ENCODE data around the gene DPYSL3. TPM values are rescaled to one million over a fixed set of nuclear protein-coding genes. Genes with fewer than 3 reads are reported as not detected.
A peak's percentile ranks its signal among the peaks of the same experiment; 100 is the strongest.

Gene DPYSL3
- polyA plus RNA-seq, 4 donors, result 2.2 to 32.0 (median 13.7) TPM

- no peaks in the 10 kb centered on the region for H3K27me3 ChIP-seq (ENCODE audit: control insufficient read depth in 3 of 3, insufficient read depth in 3 of 3, low read length in 3 of 3)
- FAIRE-seq, result no peak
- H3K4me3 ChIP-seq (ENCODE audit: low read depth in 1 of 3, low read length in 3 of 3), result no peak overlapping the region
- H3K36me3 ChIP-seq (ENCODE audit: control insufficient read depth in 3 of 3, insufficient read depth in 2 of 3, low read depth in 1 of 3, low read length in 3 of 3), result no peaks in the 10 kb centered on the region
- DNase-seq, result no peak
- no peak overlapping the region for H3K27ac ChIP-seq (ENCODE audit: low read depth in 1 of 3, low read length in 2 of 3)
- H3K9me3 ChIP-seq (ENCODE audit: control insufficient read depth in 2 of 2, insufficient read depth in 1 of 2, low read depth in 1 of 2, low read length in 1 of 2), result no peaks in the 10 kb centered on the region
- 83 to 89% (median 86%) methylated on average over 3 of the region's 3 CpGs for WGBS, 3 donors
- H3K4me1 ChIP-seq (ENCODE audit: control insufficient read depth in 3 of 3, insufficient read depth in 2 of 3, low read depth in 1 of 3, low read length in 2 of 3), result peaks cover 0 to 4% (median 3%) of the 10 kb centered on the region in 3 donors
These were observed 73.3 kb downstream of the DPYSL3 start for GRCh38 chr5:147436596-147436995.

- no peaks in the 10 kb centered on the region for H3K36me3 ChIP-seq (ENCODE audit: control insufficient read depth in 3 of 3, insufficient read depth in 2 of 3, low read depth in 1 of 3, low read length in 3 of 3)
- H3K4me1 ChIP-seq (ENCODE audit: control insufficient read depth in 3 of 3, insufficient read depth in 2 of 3, low read depth in 1 of 3, low read length in 2 of 3), result peaks cover 0 to 4% (median 0%) of the 10 kb centered on the region in 3 donors
- H3K27ac ChIP-seq (ENCODE audit: low read depth in 1 of 3, low read length in 2 of 3), result no peak overlapping the region
- H3K27me3 ChIP-seq (ENCODE audit: control insufficient read depth in 3 of 3, insufficient read depth in 3 of 3, low read length in 3 of 3), result no peaks in the 10 kb centered on the region
- DNase-seq, result peak; percentile 54 to 62
- 19 to 58% (median 26%) methylated on average over 3 of the region's 3 CpGs for WGBS, 3 donors
- no peak overlapping the region for H3K4me3 ChIP-seq (ENCODE audit: low read depth in 1 of 3, low read length in 3 of 3)
- H3K9me3 ChIP-seq (ENCODE audit: control insufficient read depth in 2 of 2, insufficient read depth in 1 of 2, low read depth in 1 of 2, low read length in 1 of 2), result no peaks in the 10 kb centered on the region
- no peak for FAIRE-seq
These were observed 75.8 kb downstream of the DPYSL3 start for GRCh38 chr5:147434049-147434448.

- no peak overlapping the region for H3K27ac ChIP-seq (ENCODE audit: low read depth in 1 of 3, low read length in 2 of 3)
- DNase-seq (peak in 1 of 2 donors; percentile 9), FAIRE-seq (no peak)
- H3K36me3 ChIP-seq (ENCODE audit: control insufficient read depth in 3 of 3, insufficient read depth in 2 of 3, low read depth in 1 of 3, low read length in 3 of 3), result no peaks in the 10 kb centered on the region
- no peaks in the 10 kb centered on the region for H3K9me3 ChIP-seq (ENCODE audit: control insufficient read depth in 2 of 2, insufficient read depth in 1 of 2, low read depth in 1 of 2, low read length in 1 of 2)
- WGBS, 3 donors, result 8 to 56% (median 38%) methylated on average over 4 of the region's 4 CpGs
- no peak overlapping the region for H3K4me3 ChIP-seq (ENCODE audit: low read depth in 1 of 3, low read length in 3 of 3)
- H3K4me1 ChIP-seq (ENCODE audit: control insufficient read depth in 3 of 3, insufficient read depth in 2 of 3, low read depth in 1 of 3, low read length in 2 of 3), result peaks cover 0 to 4% (median 0%) of the 10 kb centered on the region in 3 donors
- no peaks in the 10 kb centered on the region for H3K27me3 ChIP-seq (ENCODE audit: control insufficient read depth in 3 of 3, insufficient read depth in 3 of 3, low read length in 3 of 3)
These were observed 77.5 kb downstream of the DPYSL3 start for GRCh38 chr5:147432323-147432722.

- DNase-seq, result no peak
- FAIRE-seq, result no peak
- Histone ChIP-seq H3K27me3 (ENCODE audit: control insufficient read depth in 3 of 3, insufficient read depth in 3 of 3, low read length in 3 of 3) (no peaks in the 10 kb centered on the region), H3K36me3 (ENCODE audit: control insufficient read depth in 3 of 3, insufficient read depth in 2 of 3, low read depth in 1 of 3, low read length in 3 of 3) (no peaks in the 10 kb centered on the region), H3K4me1 (ENCODE audit: control insufficient read depth in 3 of 3, insufficient read depth in 2 of 3, low read depth in 1 of 3, low read length in 2 of 3) (peaks cover 0 to 4% (median 0%) of the 10 kb centered on the region in 3 donors), H3K4me3 (ENCODE audit: low read depth in 1 of 3, low read length in 3 of 3) (no peak overlapping the region), H3K27ac (ENCODE audit: low read depth in 1 of 3, low read length in 2 of 3) (no peak overlapping the region), H3K9me3 (ENCODE audit: control insufficient read depth in 2 of 2, insufficient read depth in 1 of 2, low read depth in 1 of 2, low read length in 1 of 2) (no peaks in the 10 kb centered on the region)
- WGBS, 3 donors, result 67 to 74% (median 70%) methylated on average over 3 of the region's 3 CpGs
These were observed 78.3 kb downstream of the DPYSL3 start for GRCh38 chr5:147431586-147431985.

- Histone ChIP-seq H3K27ac (ENCODE audit: low read depth in 1 of 3, low read length in 2 of 3) (no peak overlapping the region), H3K27me3 (ENCODE audit: control insufficient read depth in 3 of 3, insufficient read depth in 3 of 3, low read length in 3 of 3) (no peaks in the 10 kb centered on the region), H3K9me3 (ENCODE audit: control insufficient read depth in 2 of 2, insufficient read depth in 1 of 2, low read depth in 1 of 2, low read length in 1 of 2) (no peaks in the 10 kb centered on the region), H3K4me3 (ENCODE audit: low read depth in 1 of 3, low read length in 3 of 3) (no peak overlapping the region), H3K36me3 (ENCODE audit: control insufficient read depth in 3 of 3, insufficient read depth in 2 of 3, low read depth in 1 of 3, low read length in 3 of 3) (no peaks in the 10 kb centered on the region), H3K4me1 (ENCODE audit: control insufficient read depth in 3 of 3, insufficient read depth in 2 of 3, low read depth in 1 of 3, low read length in 2 of 3) (peaks cover 0 to 4% (median 0%) of the 10 kb centered on the region in 3 donors)
- FAIRE-seq (no peak), DNase-seq (no peak)
- WGBS, 3 donors, result 72 to 95% (median 93%) methylated on average over 2 of the region's 2 CpGs
These were observed 79.2 kb downstream of the DPYSL3 start for GRCh38 chr5:147430628-147431027.

GRCh38 chr5:147427521-147428401 is 82.1 kb downstream of the DPYSL3 start:
- no peak for DNase-seq
- Histone ChIP-seq H3K27ac (ENCODE audit: low read depth in 1 of 3, low read length in 2 of 3) (peak overlapping the region in 1 of 3 donors; percentile 18), H3K4me1 (ENCODE audit: control insufficient read depth in 3 of 3, insufficient read depth in 2 of 3, low read depth in 1 of 3, low read length in 2 of 3) (no peaks in the 10 kb centered on the region), H3K36me3 (ENCODE audit: control insufficient read depth in 3 of 3, insufficient read depth in 2 of 3, low read depth in 1 of 3, low read length in 3 of 3) (peaks cover 0 to 4% (median 0%) of the 10 kb centered on the region in 3 donors), H3K27me3 (ENCODE audit: control insufficient read depth in 3 of 3, insufficient read depth in 3 of 3, low read length in 3 of 3) (no peaks in the 10 kb centered on the region), H3K9me3 (ENCODE audit: control insufficient read depth in 2 of 2, insufficient read depth in 1 of 2, low read depth in 1 of 2, low read length in 1 of 2) (no peaks in the 10 kb centered on the region), H3K4me3 (ENCODE audit: low read depth in 1 of 3, low read length in 3 of 3) (no peak overlapping the region)
- no peak for FAIRE-seq
- 48 to 71% (median 64%) methylated on average over 1 of the region's 1 CpG for WGBS, 3 donors

GRCh38 chr5:147426640-147427327 is 83.1 kb downstream of the DPYSL3 start:
- WGBS, 3 donors, result 57 to 72% (median 63%) methylated on average over 3 of the region's 3 CpGs
- Histone ChIP-seq H3K4me3 (ENCODE audit: low read depth in 1 of 3, low read length in 3 of 3) (no peak overlapping the region), H3K27me3 (ENCODE audit: control insufficient read depth in 3 of 3, insufficient read depth in 3 of 3, low read length in 3 of 3) (no peaks in the 10 kb centered on the region), H3K9me3 (ENCODE audit: control insufficient read depth in 2 of 2, insufficient read depth in 1 of 2, low read depth in 1 of 2, low read length in 1 of 2) (no peaks in the 10 kb centered on the region), H3K36me3 (ENCODE audit: control insufficient read depth in 3 of 3, insufficient read depth in 2 of 3, low read depth in 1 of 3, low read length in 3 of 3) (peaks cover 0 to 4% (median 0%) of the 10 kb centered on the region in 3 donors), H3K27ac (ENCODE audit: low read depth in 1 of 3, low read length in 2 of 3) (no peak overlapping the region), H3K4me1 (ENCODE audit: control insufficient read depth in 3 of 3, insufficient read depth in 2 of 3, low read depth in 1 of 3, low read length in 2 of 3) (no peaks in the 10 kb centered on the region)
- no peak for DNase-seq
- FAIRE-seq, result no peak

GRCh38 chr5:147418613-147419012 is 91.3 kb downstream of the DPYSL3 start:
- 68 to 74% (median 72%) methylated on average over 2 of the region's 2 CpGs for WGBS, 3 donors
- Histone ChIP-seq H3K27ac (ENCODE audit: low read depth in 1 of 3, low read length in 2 of 3) (peak overlapping the region in 1 of 3 donors; percentile 50), H3K4me1 (ENCODE audit: control insufficient read depth in 3 of 3, insufficient read depth in 2 of 3, low read depth in 1 of 3, low read length in 2 of 3) (peaks cover 0 to 9% (median 7%) of the 10 kb centered on the region in 3 donors), H3K4me3 (ENCODE audit: low read depth in 1 of 3, low read length in 3 of 3) (no peak overlapping the region), H3K27me3 (ENCODE audit: control insufficient read depth in 3 of 3, insufficient read depth in 3 of 3, low read length in 3 of 3) (no peaks in the 10 kb centered on the region), H3K36me3 (ENCODE audit: control insufficient read depth in 3 of 3, insufficient read depth in 2 of 3, low read depth in 1 of 3, low read length in 3 of 3) (peaks cover 0 to 3% (median 0%) of the 10 kb centered on the region in 3 donors), H3K9me3 (ENCODE audit: control insufficient read depth in 2 of 2, insufficient read depth in 1 of 2, low read depth in 1 of 2, low read length in 1 of 2) (no peaks in the 10 kb centered on the region)
- no peak for FAIRE-seq
- DNase-seq, result no peak
